HG02588 (cell line): Measurements from ENCODE around the gene CEP112.
"Not testable (repeated sequence)": the region's sequence is repeated elsewhere in the genome, so short reads cannot be mapped to it uniquely, and the experiment has no call there.

Source experiments
- ATAC-seq: cut with Tn5 transposase; IDR thresholded peaks from one replicate; pipeline ENCODE4 v1.9.1; 2021; ENCODE audit warnings: mild to moderate bottlenecking, moderate library complexity; ENCODE audit not compliant: unreplicated experiment

Gene CEP112

DNA sequence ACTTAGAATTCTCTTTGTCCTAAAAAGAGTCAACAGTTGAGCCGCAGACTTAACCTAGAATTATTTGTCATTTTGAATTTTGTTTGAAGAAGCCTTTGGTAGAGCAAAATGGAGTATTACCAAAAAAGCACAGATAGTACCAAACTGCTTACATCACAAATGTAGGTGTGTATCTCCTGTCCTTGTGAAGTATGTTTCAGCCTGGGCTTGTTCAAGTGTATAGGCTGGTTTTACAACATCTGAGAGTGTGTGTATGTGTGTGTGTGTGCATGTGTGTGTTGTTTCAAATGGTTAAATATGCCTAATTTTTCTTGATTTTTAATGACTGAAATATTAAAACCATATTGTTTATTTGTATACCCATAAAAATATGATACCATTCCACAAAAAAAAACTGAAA lies 441.8 kb downstream of the CEP112 start:
- no peak for ATAC-seq

DNA sequence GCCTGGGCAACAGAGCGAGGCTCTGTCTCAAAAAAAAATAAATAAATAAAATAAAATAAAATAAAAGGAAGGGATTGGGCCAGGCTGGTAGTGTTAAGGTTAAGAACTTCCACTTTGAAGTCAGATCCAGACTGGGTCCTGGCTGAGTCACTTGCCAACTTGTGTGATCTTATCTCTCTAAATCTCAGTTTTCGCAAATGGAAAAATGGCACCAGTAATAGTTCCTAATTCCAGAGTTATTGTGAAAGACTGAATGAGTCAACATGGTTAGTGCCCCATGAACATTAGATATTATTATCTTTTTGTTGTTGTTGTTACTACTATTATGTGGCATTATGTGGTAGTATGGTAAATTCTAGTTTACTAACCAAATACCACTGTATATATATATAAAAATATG lies 442.5 kb downstream of the CEP112 start:
- no peak for ATAC-seq

- ATAC-seq: no peak
These were observed 446.7 kb downstream of the CEP112 start for GRCh38 chr17:65745241-65745640.

GRCh38 chr17:65743308-65743655 lies 448.7 kb downstream of the CEP112 start:
- ATAC-seq: no peak

DNA sequence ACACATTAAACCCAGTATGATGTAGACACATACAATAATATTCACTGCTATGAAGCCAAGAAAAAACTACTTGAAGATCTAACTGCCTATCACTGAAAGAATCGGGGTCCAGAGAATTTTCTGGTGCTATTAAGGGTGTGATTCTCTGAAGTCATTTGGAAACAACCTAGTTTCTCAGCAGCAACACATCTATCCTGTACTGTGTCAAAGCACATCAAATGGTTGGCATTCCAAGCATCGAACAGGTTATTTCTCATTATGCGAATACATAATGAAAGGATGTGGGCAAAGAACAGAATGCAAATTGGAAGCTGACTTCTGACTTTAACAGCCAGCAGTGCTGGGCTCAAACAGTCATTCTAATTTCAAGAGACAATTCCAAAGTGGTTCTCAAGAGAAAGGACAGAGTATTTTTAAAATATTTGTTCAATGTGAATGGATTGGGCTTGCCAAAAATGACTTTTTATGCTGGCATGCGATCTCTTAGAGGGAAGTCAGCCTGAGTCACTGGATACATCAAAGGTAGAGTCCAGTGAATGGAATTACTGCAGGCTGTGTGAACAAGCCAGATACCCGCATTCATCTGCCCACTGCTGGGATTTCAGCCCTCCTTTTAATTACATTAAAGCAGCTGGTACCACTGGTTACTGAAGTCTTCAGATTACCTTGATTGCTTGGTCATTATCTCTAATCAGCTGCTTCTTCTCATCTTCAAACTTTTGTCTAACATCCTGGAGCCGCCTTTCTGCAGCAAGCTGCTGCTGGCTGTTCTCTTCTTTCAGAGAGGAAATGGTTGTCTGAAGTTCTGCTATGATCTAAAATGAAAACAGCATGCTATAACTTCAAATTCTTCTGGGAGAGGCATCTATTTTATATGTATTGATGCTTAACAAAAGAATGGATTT lies 449.3 kb downstream of the CEP112 start:
- no peak for ATAC-seq

DNA sequence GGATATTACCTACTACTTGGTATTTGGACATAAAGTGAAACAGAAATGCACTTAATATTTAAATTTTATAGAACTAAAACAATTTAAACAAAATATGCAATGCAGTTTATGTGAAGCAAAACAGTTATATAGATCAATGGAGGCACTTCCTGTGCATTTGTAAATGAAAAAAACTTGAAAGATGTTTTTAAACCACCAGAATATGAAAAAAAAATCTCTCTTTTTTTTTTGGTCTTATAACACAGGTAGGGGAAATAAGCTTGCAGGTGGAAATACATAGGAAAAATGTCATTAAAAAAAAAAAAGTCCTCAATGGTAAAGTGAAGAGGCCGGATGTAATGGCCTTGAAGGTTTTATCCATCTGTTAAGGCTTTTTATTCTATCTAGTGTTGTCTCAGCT lies 450.2 kb downstream of the CEP112 start:
- ATAC-seq: no peak

- no peak for ATAC-seq
These were observed 452.9 kb downstream of the CEP112 start for GRCh38 chr17:65739034-65739433.

DNA sequence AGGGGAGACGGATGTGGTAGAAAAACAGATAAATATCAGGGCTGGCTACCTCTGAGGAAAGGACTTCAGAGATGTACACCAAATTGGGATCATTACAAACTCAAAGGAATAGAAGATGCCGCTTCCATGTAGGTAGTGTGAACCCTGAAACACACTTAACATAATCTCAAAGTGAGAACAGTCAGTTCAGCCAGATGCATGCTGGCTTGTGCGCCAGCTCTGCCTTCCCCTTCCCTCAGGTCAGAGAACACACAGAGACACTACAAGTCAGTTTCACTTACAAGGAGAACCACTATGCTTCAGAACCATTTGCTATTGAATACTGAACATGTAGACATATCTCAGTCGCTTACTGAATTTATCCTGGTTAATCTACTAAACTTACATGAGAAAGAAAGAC lies 454.5 kb downstream of the CEP112 start:
- no peak for ATAC-seq

GRCh38 chr17:65733314-65733713 lies 458.6 kb downstream of the CEP112 start:
- no peak for ATAC-seq

DNA sequence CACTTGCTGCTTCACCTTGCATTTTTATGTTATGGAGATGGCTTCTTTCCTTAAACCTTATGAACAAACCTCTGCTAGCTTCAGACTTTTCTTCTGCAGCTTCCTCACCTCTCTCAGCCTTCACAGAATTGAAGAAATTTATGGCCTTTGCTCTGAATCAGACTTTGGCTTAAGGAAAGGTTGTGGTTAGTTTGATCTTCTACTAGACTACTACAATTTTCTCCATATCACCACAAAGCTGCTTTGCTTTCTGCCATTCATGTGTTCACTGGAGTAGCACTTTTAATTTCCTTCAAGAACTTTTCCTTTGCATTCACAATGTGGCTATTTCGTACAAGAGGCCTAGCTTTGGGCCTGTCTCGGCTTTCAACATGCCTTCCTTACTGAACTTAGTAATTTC lies 459.3 kb downstream of the CEP112 start:
- not testable (repeated sequence) for ATAC-seq

- ATAC-seq: no peak
These were observed 461.2 kb downstream of the CEP112 start for GRCh38 chr17:65730711-65731169.

DNA sequence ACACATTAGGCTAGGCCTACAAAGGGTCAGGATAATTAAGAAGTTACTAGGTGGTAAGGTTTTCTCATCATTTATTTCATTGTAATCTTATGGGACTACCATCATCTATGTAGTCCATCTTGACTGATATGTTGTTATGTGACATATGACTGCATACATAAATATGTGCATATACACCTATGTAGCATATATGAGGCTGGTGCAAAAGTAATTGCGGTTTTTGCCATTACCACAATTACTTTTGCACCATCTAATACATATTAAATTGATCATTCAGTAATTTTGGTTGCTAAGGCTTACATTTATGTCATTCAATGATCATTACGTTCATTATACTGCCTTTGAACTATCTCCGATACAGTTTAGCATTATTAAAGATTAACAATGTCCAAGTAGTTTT lies 462.7 kb downstream of the CEP112 start:
- no peak for ATAC-seq

- no peak for ATAC-seq
These were observed 464.1 kb downstream of the CEP112 start for GRCh38 chr17:65727832-65728231.

- ATAC-seq: no peak
These were observed 464.7 kb downstream of the CEP112 start for GRCh38 chr17:65727246-65727645.

DNA sequence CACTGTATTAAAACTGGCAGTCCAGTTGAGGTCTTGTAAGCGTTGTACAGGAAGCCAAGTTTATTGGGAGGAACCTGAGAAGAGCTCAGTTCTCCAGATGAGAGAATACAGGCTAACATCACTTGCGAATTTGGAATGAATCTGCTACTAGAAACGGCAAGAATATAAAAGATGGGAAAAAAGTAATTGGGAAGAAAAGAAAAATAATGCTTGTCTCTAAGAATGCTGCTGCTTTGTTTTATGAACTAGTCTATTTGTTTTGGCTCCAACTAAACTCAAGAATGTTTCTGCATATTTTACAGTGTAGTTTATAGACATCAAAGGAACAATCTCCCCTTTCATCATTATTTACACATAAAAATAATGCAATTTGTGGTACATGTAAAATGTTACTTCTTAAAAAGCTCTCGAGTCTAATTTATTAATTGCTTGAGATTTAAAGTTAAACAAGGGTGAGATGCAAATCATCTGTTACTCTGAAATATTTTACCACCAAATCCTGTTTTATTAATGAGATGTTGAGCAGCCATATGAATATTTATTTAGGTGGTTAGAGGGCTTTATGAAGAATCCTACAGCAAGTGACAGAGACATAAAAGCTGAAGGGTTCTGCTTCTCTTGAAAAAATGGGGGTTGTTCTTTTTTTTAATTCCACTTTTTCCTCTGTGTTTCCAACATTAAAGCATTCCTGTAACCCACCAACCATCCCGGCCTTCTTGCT lies 468.3 kb downstream of the CEP112 start:
- no peak for ATAC-seq

- no peak for ATAC-seq
These were observed 473.3 kb downstream of the CEP112 start for GRCh38 chr17:65718601-65719000.

GRCh38 chr17:65712383-65713267 lies 479.3 kb downstream of the CEP112 start:
- no peak for ATAC-seq

DNA sequence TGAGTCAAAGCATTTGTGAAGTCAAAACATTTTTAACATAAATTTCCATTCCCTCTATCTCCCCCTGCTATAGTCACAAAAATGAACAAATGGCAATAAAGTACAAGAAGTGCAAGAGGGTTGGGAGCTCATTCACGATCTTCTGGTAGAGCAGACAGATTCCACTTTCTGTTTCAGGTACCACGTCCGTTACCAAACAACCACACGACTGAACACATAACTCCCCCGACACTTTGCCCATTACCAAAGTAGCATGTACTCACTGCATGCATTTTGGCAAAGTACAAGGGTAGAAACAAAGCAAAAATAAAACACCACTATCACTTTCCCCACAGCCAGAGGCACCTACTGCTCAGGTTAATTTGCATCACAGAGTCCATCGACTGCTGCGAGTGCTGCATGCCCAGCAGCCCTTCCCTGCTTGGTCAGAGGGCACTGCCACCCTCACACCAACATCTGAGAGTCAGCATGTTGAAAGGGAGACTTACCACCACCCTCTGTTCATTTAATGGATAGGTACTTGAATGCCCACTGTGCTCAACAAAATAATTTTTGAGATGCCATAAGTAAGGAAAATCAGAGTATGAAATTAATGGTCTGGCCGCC lies 480.2 kb downstream of the CEP112 start:
- no peak for ATAC-seq

DNA sequence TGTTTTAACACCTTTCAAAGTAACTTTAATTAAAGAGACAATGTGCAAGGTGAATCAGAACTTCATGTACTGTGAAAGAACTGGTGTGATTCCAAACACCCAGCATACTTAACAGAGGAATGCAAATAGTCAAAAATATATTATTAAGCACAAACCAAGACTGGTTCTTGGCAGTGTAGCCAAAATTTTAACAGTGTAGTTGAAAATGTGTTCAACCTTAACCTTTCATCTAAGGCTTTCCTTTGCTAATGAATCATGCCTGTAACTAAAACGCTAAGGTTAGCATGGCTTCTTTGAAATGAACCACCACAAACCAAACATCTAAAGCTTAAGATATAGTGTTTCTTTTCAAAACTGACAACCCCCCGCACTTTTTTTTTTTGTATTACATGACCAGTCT lies 484.2 kb downstream of the CEP112 start:
- no peak for ATAC-seq

- no peak for ATAC-seq
These were observed 487.2 kb downstream of the CEP112 start for GRCh38 chr17:65704731-65705130.

DNA sequence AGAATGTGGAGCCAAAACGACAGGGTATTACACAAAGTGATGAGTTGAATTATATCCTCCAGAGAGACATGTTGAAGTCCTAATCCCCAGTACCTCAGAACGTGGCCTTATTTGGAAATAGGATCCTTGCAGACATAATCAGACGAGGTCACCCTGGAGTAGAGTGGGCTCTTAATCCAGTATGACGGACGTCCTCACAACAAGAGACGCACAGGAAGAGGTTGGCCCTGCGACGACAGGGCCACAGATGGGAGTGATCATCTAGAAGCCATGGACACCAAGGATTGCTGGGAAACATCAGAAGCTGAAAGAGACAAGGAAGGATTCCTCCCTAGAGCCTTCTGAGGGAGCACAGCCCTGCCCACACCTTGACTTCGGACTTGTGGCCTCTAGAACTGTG lies 488.0 kb downstream of the CEP112 start:
- no peak for ATAC-seq
